Caco-2 (cell line): ENCODE measurements around the gene COL5A1. TPM values are rescaled to one million over a fixed set of nuclear protein-coding genes. Genes with fewer than 3 reads are reported as not detected.

ENCODE experiments used
- BruUV-seq: library from RNA; stranded (reverse); fragments of 400-500 nt; replicated peaks from 2 replicates; lab custom pipeline; 2021; lab: Mats Ljungman, UMichigan
- CTCF ChIA-PET: fragments of 300-600 bp; sonication (Branson Sonifier 250); formaldehyde crosslinking; loops from one replicate; lab custom pipeline; 2022; ENCODE audit warnings: antibody characterized with exemption; lab: Charles Lee
- POLR2A ChIA-PET: fragments of 300-600 bp; sonication (Branson Sonifier 250); formaldehyde crosslinking; loops from one replicate; lab custom pipeline; 2022; ENCODE audit warnings: antibody characterized with exemption; lab: Charles Lee
- DNase-seq, 2 experiments: peaks; one replicate each; pipeline versions ENCODE4 v3.0.0 to v3.0.0-alpha.2; 2020 to 2022
- H3K27me3 ChIP-seq: replicated peaks from 2 replicates; pipeline ENCODE4 v1.6.0; 2011; ENCODE audit warnings: low read length; ENCODE audit not compliant: control insufficient read depth, insufficient read depth
- H3K36me3 ChIP-seq: 2 replicates; pipeline ENCODE4 v1.5.1; 2011; ENCODE audit warnings: low read length; ENCODE audit not compliant: control insufficient read depth, insufficient read depth
- H3K4me1 ChIP-seq: fragments of 250-450 bp; sonication (Bioruptor Pico); 2 replicates; pipeline ENCODE4 v1.5.1; 2020; ENCODE audit warnings: mild to moderate bottlenecking
- H3K4me3 ChIP-seq: 2 replicates; pipeline ENCODE4 v1.5.1; 2011; ENCODE audit warnings: low read depth, mild to moderate bottlenecking, control low read depth, low read length
- H3K9me3 ChIP-seq: fragments of 250-450 bp; sonication (Bioruptor Pico); 2 replicates; pipeline ENCODE4 v1.5.1; 2020; ENCODE audit warnings: mild to moderate bottlenecking, moderate library complexity
- H3K27ac Mint-ChIP-seq: one replicate; pipeline ENCODE4 v1.8.0; 2022; ENCODE audit warnings: mixed read lengths; ENCODE audit not compliant: unreplicated experiment
- H3K27me3 Mint-ChIP-seq: one replicate; pipeline ENCODE4 v1.8.0; 2022; ENCODE audit warnings: mixed read lengths; ENCODE audit not compliant: insufficient read depth, unreplicated experiment
- H3K36me3 Mint-ChIP-seq: one replicate; pipeline ENCODE4 v1.8.0; 2022; ENCODE audit warnings: mild to moderate bottlenecking, mixed read lengths; ENCODE audit not compliant: insufficient read depth, unreplicated experiment
- H3K4me1 Mint-ChIP-seq: one replicate; pipeline ENCODE4 v1.8.0; 2022; ENCODE audit warnings: low read depth, mixed read lengths; ENCODE audit not compliant: unreplicated experiment
- H3K4me3 Mint-ChIP-seq: one replicate; pipeline ENCODE4 v1.8.0; 2022; ENCODE audit warnings: mild to moderate bottlenecking, moderate library complexity, mixed read lengths; ENCODE audit not compliant: unreplicated experiment
- H3K9me3 Mint-ChIP-seq: one replicate; pipeline ENCODE4 v1.8.0; 2022; ENCODE audit warnings: mixed read lengths; ENCODE audit not compliant: unreplicated experiment
- CTCF ChIP-seq, 2 experiments: fragments of 200-600 bp in 1 of 2; IDR thresholded peaks; 1 replicate in 1 of 2; 2 replicates in 1 of 2; pipeline versions ENCODE4 v1.5.1 to v1.8.0; 2011 to 2022; ENCODE audit warnings: antibody characterized with exemption in 1 of 2, control low read depth in 1 of 2, inconsistent platforms in 1 of 2, low read depth in 1 of 2, low read length in 1 of 2, mild to moderate bottlenecking in 1 of 2, moderate library complexity in 1 of 2; ENCODE audit not compliant: insufficient read depth in 1 of 2, severe bottlenecking in 1 of 2, unreplicated experiment in 1 of 2
- intact Hi-C: fragments of 100-400 bp; cut with micrococcal nuclease; formaldehyde crosslinking; loops from one replicate; pipeline ENCODE4 v1.10.0; 2022; ENCODE audit not compliant: unreplicated experiment
- total RNA-seq: library from RNA; stranded (reverse); gene quantifications from 2 replicates; pipeline ENCODE4 v1.2.3, GENCODE V29; 2022

Gene COL5A1
- total RNA-seq, 1 experiment from 2014 or later: 4.8 TPM

DNA sequence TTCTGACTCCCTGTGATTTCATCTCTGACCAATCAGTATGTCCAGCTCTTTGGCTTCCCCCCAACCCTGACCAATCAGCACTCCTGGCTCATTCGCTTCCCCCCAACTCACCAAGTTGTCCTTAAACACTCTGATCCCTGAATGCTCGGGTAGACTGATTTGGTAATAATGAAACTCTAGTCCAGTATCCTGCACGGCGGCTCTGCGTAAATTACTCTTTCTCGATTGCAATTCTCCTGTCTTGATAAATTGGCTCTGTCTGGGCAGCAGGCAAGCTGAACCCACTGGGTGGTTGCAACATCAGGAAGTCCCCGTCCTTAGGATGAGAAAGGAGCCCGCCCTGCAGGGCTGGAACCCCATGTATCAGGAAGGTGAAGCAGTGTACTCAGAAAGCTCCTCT lies 249.4 kb downstream of the COL5A1 start:
- H3K4me1 Mint-ChIP-seq: no peaks in the 10 kb centered on the region

DNA sequence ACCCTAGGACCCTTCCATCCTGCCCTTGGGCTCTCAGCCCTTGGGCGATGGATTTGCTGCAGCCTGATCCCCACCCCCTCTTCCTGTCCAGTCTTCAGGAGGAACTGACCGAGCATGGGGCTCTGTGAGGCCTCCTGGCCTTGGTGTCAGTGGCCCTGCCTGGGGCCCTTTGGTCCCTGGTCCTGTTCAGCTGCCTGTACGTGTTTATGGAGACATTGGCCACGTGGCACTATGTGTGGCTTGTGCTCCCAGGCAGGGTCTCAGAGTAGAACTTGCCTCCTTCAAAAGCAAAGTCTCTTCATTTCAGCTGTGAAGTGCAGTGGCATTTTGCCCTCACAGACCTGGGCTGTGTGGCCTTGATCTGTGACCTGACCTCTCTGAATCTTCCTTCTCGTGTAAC lies 250.1 kb downstream of the COL5A1 start:
- POLR2A ChIA-PET: no interaction called here
- peaks cover 7% of the 10 kb centered on the region for H3K27me3 Mint-ChIP-seq
- H3K36me3 ChIP-seq: no peaks in the 10 kb centered on the region
- intact Hi-C loops: no loop called here
- no peak overlapping the region for H3K4me3 Mint-ChIP-seq
- CTCF ChIA-PET: no interaction called here
- no peak for TF ChIP-seq CTCF (IDR thresholded peaks at IDR 0.05; ENCODE audit: insufficient read depth in 1 of 2, low read depth in 1 of 2, low read length in 1 of 2, severe bottlenecking in 1 of 2, unreplicated experiment in 1 of 2)
- no peaks in the 10 kb centered on the region for H3K9me3 Mint-ChIP-seq
- H3K4me1 Mint-ChIP-seq: no peaks in the 10 kb centered on the region
- no peaks in the 10 kb centered on the region; the same call in 1 of the 2 replicates for H3K9me3 ChIP-seq
- no TSS peak for BruUV-seq
- no peak overlapping the region for H3K27ac Mint-ChIP-seq
- no peaks in the 10 kb centered on the region for H3K36me3 Mint-ChIP-seq
- H3K27me3 ChIP-seq: no peaks in the 10 kb centered on the region; the same call in 1 of the 2 replicates
- no peak for DNase-seq
- no peaks in the 10 kb centered on the region for H3K4me1 ChIP-seq
- H3K4me3 ChIP-seq: no peak overlapping the region

More for the DNA sequence above, 249.4 kb downstream of the COL5A1 start:
- ChIA-PET CTCF (no interaction called here), POLR2A (no interaction called here)
- no peak overlapping the region for H3K27ac Mint-ChIP-seq
- BruUV-seq: no TSS peak
- no peaks in the 10 kb centered on the region for H3K9me3 Mint-ChIP-seq
- no peak overlapping the region for H3K4me3 ChIP-seq
- no peaks in the 10 kb centered on the region; the same call in 1 of the 2 replicates for H3K9me3 ChIP-seq
- DNase-seq: no peak
- no peak overlapping the region for H3K4me3 Mint-ChIP-seq
- no peaks in the 10 kb centered on the region for H3K4me1 ChIP-seq
- TF ChIP-seq CTCF (IDR thresholded peaks at IDR 0.05; ENCODE audit: insufficient read depth in 1 of 2, low read depth in 1 of 2, low read length in 1 of 2, severe bottlenecking in 1 of 2, unreplicated experiment in 1 of 2): no peak
- H3K36me3 Mint-ChIP-seq: peaks cover 6% of the 10 kb centered on the region
- no peaks in the 10 kb centered on the region; the same call in 1 of the 2 replicates for H3K27me3 ChIP-seq
- no peaks in the 10 kb centered on the region for H3K36me3 ChIP-seq
- peaks cover 13% of the 10 kb centered on the region for H3K27me3 Mint-ChIP-seq
- intact Hi-C loops: no loop called here

- no peak for DNase-seq
- H3K9me3 Mint-ChIP-seq: no peaks in the 10 kb centered on the region
- Histone ChIP-seq H3K9me3 (no peaks in the 10 kb centered on the region; the same call in 1 of the 2 replicates), H3K27me3 (no peaks in the 10 kb centered on the region; the same call in 1 of the 2 replicates), H3K4me3 (no peak overlapping the region), H3K4me1 (no peaks in the 10 kb centered on the region), H3K36me3 (no peaks in the 10 kb centered on the region)
- no peak overlapping the region for H3K4me3 Mint-ChIP-seq
- no peak for TF ChIP-seq CTCF (IDR thresholded peaks at IDR 0.05; ENCODE audit: insufficient read depth in 1 of 2, low read depth in 1 of 2, low read length in 1 of 2, severe bottlenecking in 1 of 2, unreplicated experiment in 1 of 2)
- no peaks in the 10 kb centered on the region for H3K4me1 Mint-ChIP-seq
- intact Hi-C loops: no loop called here
- no peak overlapping the region for H3K27ac Mint-ChIP-seq
- no peaks in the 10 kb centered on the region for H3K36me3 Mint-ChIP-seq
- ChIA-PET CTCF (no interaction called here), POLR2A (no interaction called here)
- BruUV-seq: no TSS peak
- H3K27me3 Mint-ChIP-seq: peaks cover 7% of the 10 kb centered on the region
Observed at GRCh38 chr9:134892221-134892620, 250.6 kb downstream of the COL5A1 start.
